IMR-90 (cell line): ENCODE results near the gene ZNFX1. TPM values are rescaled to one million over a fixed set of nuclear protein-coding genes. Genes with fewer than 3 reads are reported as not detected.

Experiments used
- ATAC-seq: fragments of 200-7000 bp; cut with Tn5 transposase; 2 replicates; pipeline ENCODE4 v1.9.1; 2020; ENCODE audit warnings: low read depth, mild to moderate bottlenecking, moderate library complexity
- BruUV-seq: library from RNA; stranded (reverse); fragments of 400-500 nt; replicated peaks from 2 replicates; lab custom pipeline; 2021; lab: Mats Ljungman, UMichigan
- CTCF ChIA-PET: fragments of 300-600 bp; formaldehyde crosslinking; extraction: SDS; loops from one replicate; lab custom pipeline; 2021; ENCODE audit warnings: antibody characterized with exemption; lab: Yijun Ruan, JAX
- POLR2A ChIA-PET: fragments of 300-600 bp; sonication (Branson Sonifier 250); formaldehyde crosslinking; loops from one replicate; lab custom pipeline; 2022; ENCODE audit warnings: antibody characterized with exemption; ENCODE audit not compliant: unreplicated experiment; lab: Charles Lee
- DNase-seq: peaks from one replicate; pipeline ENCODE4 v3.0.0; 2013
- H2AFZ ChIP-seq: replicated peaks from 2 replicates; pipeline ENCODE3; 2013; ENCODE audit warnings: low read length, mild to moderate bottlenecking; ENCODE audit not compliant: poor library complexity
- H2AK5ac ChIP-seq: 2 replicates; pipeline ENCODE4 v1.6.1; 2013; ENCODE audit warnings: low read depth, low read length, inconsistent platforms
- H2AK9ac ChIP-seq: replicated peaks from 2 replicates; pipeline ENCODE3; 2013; ENCODE audit warnings: mild to moderate bottlenecking, low read depth, low read length, moderate library complexity; ENCODE audit not compliant: poor library complexity
- H2BK120ac ChIP-seq: 2 replicates; pipeline ENCODE4 v1.6.1; 2013; ENCODE audit warnings: low read depth, low read length, inconsistent platforms
- H2BK15ac ChIP-seq: 3 replicates; pipeline ENCODE4 v1.6.1; 2013; ENCODE audit warnings: low read depth, low read length, inconsistent platforms
- H2BK20ac ChIP-seq: 2 replicates; pipeline ENCODE4 v1.6.1; 2013; ENCODE audit warnings: low read depth, mild to moderate bottlenecking, inconsistent platforms, low read length, moderate library complexity
- H2BK5ac ChIP-seq: 2 replicates; pipeline ENCODE4 v1.6.1; 2013; ENCODE audit warnings: mild to moderate bottlenecking, low read depth, low read length, inconsistent platforms; ENCODE audit not compliant: poor library complexity, severe bottlenecking
- H3K14ac ChIP-seq: replicated peaks from 2 replicates; pipeline ENCODE4 v1.6.1; 2013; ENCODE audit warnings: low read depth, low read length, inconsistent platforms
- H3K18ac ChIP-seq: 2 replicates; pipeline ENCODE4 v1.6.1; 2013; ENCODE audit warnings: low read depth, low read length, control low read depth
- H3K23ac ChIP-seq: 2 replicates; pipeline ENCODE4 v1.6.1; 2013; ENCODE audit warnings: low read depth, low read length, inconsistent platforms
- H3K27ac ChIP-seq: 2 replicates; pipeline ENCODE4 v1.5.1; 2013; ENCODE audit warnings: mild to moderate bottlenecking, control low read depth, low read length; ENCODE audit not compliant: insufficient read depth
- H3K27me3 ChIP-seq: 2 replicates; pipeline ENCODE4 v1.6.1; 2013; ENCODE audit warnings: low read length; ENCODE audit not compliant: control insufficient read depth, insufficient read depth
- H3K36me3 ChIP-seq: 2 replicates; pipeline ENCODE4 v1.6.1; 2013; ENCODE audit warnings: low read length, mixed read lengths; ENCODE audit not compliant: control insufficient read depth, insufficient read depth
- H3K4ac ChIP-seq: 2 replicates; pipeline ENCODE4 v1.6.1; 2013; ENCODE audit warnings: low read depth, low read length, inconsistent platforms
- H3K4me1 ChIP-seq: 2 replicates; pipeline ENCODE4 v1.6.1; 2013; ENCODE audit warnings: low read length, mixed read lengths; ENCODE audit not compliant: control insufficient read depth, insufficient read depth
- H3K4me2 ChIP-seq: 2 replicates; pipeline ENCODE4 v1.6.1; 2013; ENCODE audit warnings: low read depth, mild to moderate bottlenecking, control low read depth, low read length, moderate library complexity
- H3K4me3 ChIP-seq: 2 replicates; pipeline ENCODE4 v1.5.1; 2013; ENCODE audit warnings: low read depth, mild to moderate bottlenecking, control low read depth, low read length, moderate library complexity; ENCODE audit not compliant: insufficient read depth
- H3K56ac ChIP-seq: 2 replicates; pipeline ENCODE4 v1.6.1; 2013; ENCODE audit warnings: low read length, inconsistent platforms; ENCODE audit not compliant: insufficient read depth; ENCODE audit errors: extremely low read depth
- H3K79me1 ChIP-seq, 2 experiments: 2 replicates each; pipeline ENCODE4 v1.6.1; 2013; ENCODE audit warnings: low read length in 2 of 2, inconsistent platforms in 1 of 2, low read depth in 1 of 2
- H3K9ac ChIP-seq: 2 replicates; pipeline ENCODE4 v1.6.1; 2013; ENCODE audit warnings: low read depth, low read length, control low read depth
- H3K9me1 ChIP-seq: 2 replicates; pipeline ENCODE4 v1.6.1; 2013; ENCODE audit warnings: low read length, inconsistent platforms; ENCODE audit not compliant: insufficient read depth
- H3K9me3 ChIP-seq: 2 replicates; pipeline ENCODE4 v1.6.1; 2013; ENCODE audit warnings: low read length; ENCODE audit not compliant: control insufficient read depth, insufficient read depth
- H4K20me1 ChIP-seq: 2 replicates; pipeline ENCODE4 v1.6.1; 2013; ENCODE audit warnings: low read length, inconsistent platforms; ENCODE audit not compliant: insufficient read depth
- H4K5ac ChIP-seq: 2 replicates; pipeline ENCODE4 v1.6.1; 2013; ENCODE audit warnings: mild to moderate bottlenecking, low read depth, low read length, control low read depth
- H4K8ac ChIP-seq, 2 experiments: 2 replicates each; pipeline ENCODE4 v1.6.1; 2013; ENCODE audit warnings: low read depth in 2 of 2, low read length in 2 of 2, control low read depth in 1 of 2, inconsistent platforms in 1 of 2
- H4K91ac ChIP-seq: 2 replicates; pipeline ENCODE4 v1.6.1; 2013; ENCODE audit warnings: low read depth, low read length, inconsistent platforms; ENCODE audit not compliant: insufficient read depth
- FOS ChIP-seq: fragments of 150-350 bp; IDR thresholded peaks from 2 replicates; pipeline ENCODE4 v1.6.1; 2016; ENCODE audit warnings: low read depth, low read length
- MAFK ChIP-seq: IDR thresholded peaks from 2 replicates; pipeline ENCODE4 v1.6.1; 2012; ENCODE audit warnings: low read depth, low read length, improper control_type of control experiment
- MAZ ChIP-seq: IDR thresholded peaks from 2 replicates; pipeline ENCODE4 v1.6.1; 2012; ENCODE audit warnings: low read depth, mild to moderate bottlenecking, low read length, improper control_type of control experiment, moderate library complexity, borderline replicate concordance
- RAD21 ChIP-seq: IDR thresholded peaks from 2 replicates; pipeline ENCODE4 v1.6.1; 2012; ENCODE audit warnings: low read length, improper control_type of control experiment
- RCOR1 ChIP-seq: IDR thresholded peaks from 2 replicates; pipeline ENCODE4 v1.6.1; 2012; ENCODE audit warnings: mild to moderate bottlenecking, low read length, improper control_type of control experiment; ENCODE audit not compliant: insufficient replicate concordance
- dilution Hi-C: fragments of 300-500 bp; cut with HindIII; formaldehyde crosslinking; loops from one replicate; pipeline ENCODE4 v1.14.3; 2018; ENCODE audit warnings: low sequenced_read_pairs; ENCODE audit not compliant: unreplicated experiment
- in situ Hi-C: fragments of 300-500 bp; cut with MboI; formaldehyde crosslinking; loops from 3 replicates; pipeline ENCODE4 v1.14.3; 2019; ENCODE audit warnings: low sequenced_read_pairs, inconsistent platforms, mixed read lengths
- intact Hi-C: fragments of 100-400 bp; cut with micrococcal nuclease; formaldehyde crosslinking; loops from 2 replicates; pipeline ENCODE4 v1.10.0; 2022
- polyA plus RNA-seq, 3 experiments: library from polyadenylated mRNA; depleted of rRNA; stranded (reverse); fragments of >200 nt; gene quantifications; 2 replicates each; pipeline ENCODE4 v1.2.3, GENCODE V29; 2012; ENCODE audit warnings: low replicate concordance in 1 of 3
- total RNA-seq: library from RNA; depleted of rRNA; stranded (reverse); fragments of >200 nt; gene quantifications from 2 replicates; pipeline ENCODE4 v1.2.3, GENCODE V29; 2012
- TF ChIP-seq, protein P1 (sequence below): fragments of 150-350 bp; IDR thresholded peaks from 2 replicates; pipeline ENCODE4 v1.6.1; 2016; ENCODE audit warnings: low read depth, mild to moderate bottlenecking, low read length, moderate library complexity, borderline replicate concordance

The ZNFX1 gene
- total and polyA plus RNA-seq, 2 of the 4 experiments (the other 2 are of a cell fraction): 10.9 to 60.9 TPM

DNA sequence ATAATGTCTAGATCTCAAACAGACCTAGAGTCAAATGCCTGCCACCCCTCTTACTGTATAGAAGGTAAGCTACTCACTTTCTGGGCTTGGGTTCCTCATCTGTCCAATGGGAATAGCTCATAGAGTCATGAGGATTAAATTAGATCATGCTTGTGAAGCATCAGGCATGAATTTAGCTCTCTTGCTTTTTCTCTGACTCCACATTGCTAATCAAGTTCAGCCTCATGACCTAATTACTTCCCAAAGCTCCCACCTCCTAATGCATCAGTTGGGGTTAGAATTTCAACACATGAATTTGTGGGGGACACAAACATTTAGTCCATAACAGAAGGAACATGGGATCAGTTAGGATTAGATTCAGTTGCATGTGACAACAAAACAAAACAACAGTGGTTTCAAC, 63.3 kb downstream of the ZNFX1 start:
- Histone ChIP-seq H4K5ac (no peak overlapping the region), H3K27me3 (no peaks in the 10 kb centered on the region), H2AK5ac (no peak overlapping the region), H4K20me1 (no peaks in the 10 kb centered on the region), H3K56ac (no peak overlapping the region), H3K18ac (no peak overlapping the region), H2AFZ (no peak overlapping the region), H2BK20ac (no peak overlapping the region), H3K23ac (no peak overlapping the region), H3K79me1 (peaks cover under 1 to 7% of the 10 kb centered on the region in 2 experiments; a peak in 3 of 4 replicates), H3K14ac (no peak overlapping the region), H4K91ac (no peak overlapping the region), H3K9ac (no peak overlapping the region), H3K4me3 (no peak overlapping the region), H2BK120ac (no peak overlapping the region), H2BK5ac (no peak overlapping the region), H3K27ac (no peak overlapping the region), H2AK9ac (no peak overlapping the region), H2BK15ac (no peak overlapping the region), H3K4me1 (no peaks in the 10 kb centered on the region), H3K9me3 (peaks cover 5% of the 10 kb centered on the region; the same call in 1 of the 2 replicates), H3K4me2 (no peak overlapping the region), H3K4ac (no peak overlapping the region), H3K36me3 (no peaks in the 10 kb centered on the region), H4K8ac (no peak overlapping the region), H3K9me1 (no peaks in the 10 kb centered on the region)
- CTCF ChIA-PET: interaction anchor here (0.6 kb wide), 2 partner anchors 79 to 1604 kb away, joined by 3 read pairs; no protein-coding TSS in a partner anchor
- ATAC-seq: no peak
- POLR2A ChIA-PET: interaction anchor here (0.6 kb wide), 1 partner anchor 9 kb away, joined by 6 read pairs; no protein-coding TSS in a partner anchor
- TF ChIP-seq FOS: no peak
- TF ChIP-seq RCOR1: no peak
- TF ChIP-seq, protein P1, sequence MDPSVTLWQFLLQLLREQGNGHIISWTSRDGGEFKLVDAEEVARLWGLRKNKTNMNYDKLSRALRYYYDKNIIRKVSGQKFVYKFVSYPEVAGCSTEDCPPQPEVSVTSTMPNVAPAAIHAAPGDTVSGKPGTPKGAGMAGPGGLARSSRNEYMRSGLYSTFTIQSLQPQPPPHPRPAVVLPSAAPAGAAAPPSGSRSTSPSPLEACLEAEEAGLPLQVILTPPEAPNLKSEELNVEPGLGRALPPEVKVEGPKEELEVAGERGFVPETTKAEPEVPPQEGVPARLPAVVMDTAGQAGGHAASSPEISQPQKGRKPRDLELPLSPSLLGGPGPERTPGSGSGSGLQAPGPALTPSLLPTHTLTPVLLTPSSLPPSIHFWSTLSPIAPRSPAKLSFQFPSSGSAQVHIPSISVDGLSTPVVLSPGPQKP: no peak
- no peak for TF ChIP-seq MAFK
- TF ChIP-seq RAD21: no peak
- no peak for TF ChIP-seq MAZ
- BruUV-seq: no TSS peak
- no peak for DNase-seq
- dilution Hi-C loops (no loop called here), intact Hi-C loops (no loop called here), in situ Hi-C loops (no loop called here)
